Stimulated activated memory B cell treated with anti-CD40 and anti-IgM and Interleukin-4, amounts not matched to agents 10 μg/mL and 1 μg/mL and 100 μg/mL, for 72 hours (primary cell): Measurements from ENCODE around the gene NTNG1.

Experiments
- ATAC-seq: fragments of 150-1000 bp; cut with Tn5 transposase; 2 replicates; pipeline ENCODE4 v1.10.0; 2021
- H3K27ac Mint-ChIP-seq: one replicate; pipeline ENCODE4 v1.8.0; 2022; ENCODE audit warnings: mild to moderate bottlenecking, mixed read lengths
- H3K27me3 Mint-ChIP-seq: one replicate; pipeline ENCODE4 v1.8.0; 2022; ENCODE audit warnings: mixed read lengths
- H3K36me3 Mint-ChIP-seq: one replicate; pipeline ENCODE4 v1.8.0; 2022; ENCODE audit warnings: mixed read lengths
- H3K4me1 Mint-ChIP-seq: one replicate; pipeline ENCODE4 v1.8.0; 2022; ENCODE audit warnings: mixed read lengths
- H3K4me3 Mint-ChIP-seq: one replicate; pipeline ENCODE4 v1.8.0; 2022; ENCODE audit warnings: mild to moderate bottlenecking, moderate library complexity, mixed read lengths
- H3K9me3 Mint-ChIP-seq: one replicate; pipeline ENCODE4 v1.8.0; 2022; ENCODE audit warnings: mixed read lengths

NTNG1 gene

GRCh38 chr1:107138166-107138565 is 2.7 kb upstream of the NTNG1 start:
- ATAC-seq = no peak
- no peaks in the 10 kb centered on the region for H3K27me3 Mint-ChIP-seq
- H3K9me3 Mint-ChIP-seq = no peaks in the 10 kb centered on the region
- peaks cover 29% of the 10 kb centered on the region for H3K4me1 Mint-ChIP-seq
- H3K4me3 Mint-ChIP-seq = no peak overlapping the region
- no peaks in the 10 kb centered on the region for H3K36me3 Mint-ChIP-seq
- H3K27ac Mint-ChIP-seq = no peak overlapping the region

- Mint-ChIP-seq H3K27ac (no peak overlapping the region), H3K36me3 (no peaks in the 10 kb centered on the region), H3K27me3 (no peaks in the 10 kb centered on the region), H3K4me1 (peaks cover 29% of the 10 kb centered on the region), H3K9me3 (no peaks in the 10 kb centered on the region), H3K4me3 (no peak overlapping the region)
- no peak for ATAC-seq
Observed at GRCh38 chr1:107138767-107139445, 1.9 kb upstream of the NTNG1 start.

- ATAC-seq = peak; percentile 81
- Mint-ChIP-seq H3K27me3 (no peaks in the 10 kb centered on the region), H3K9me3 (no peaks in the 10 kb centered on the region), H3K4me1 (peaks cover 29% of the 10 kb centered on the region), H3K36me3 (no peaks in the 10 kb centered on the region), H3K27ac (peak overlapping the region; percentile 81), H3K4me3 (peak overlapping the region; percentile 90)
Observed at GRCh38 chr1:107139833-107140702, 771 bp upstream of the NTNG1 start.

- ATAC-seq = peak; percentile 76
- Mint-ChIP-seq H3K36me3 (no peaks in the 10 kb centered on the region), H3K9me3 (no peaks in the 10 kb centered on the region), H3K4me3 (peak overlapping the region; percentile 91), H3K27ac (peak overlapping the region; percentile 81), H3K27me3 (no peaks in the 10 kb centered on the region), H3K4me1 (peaks cover 29% of the 10 kb centered on the region)
Observed at GRCh38 chr1:107141491-107142126, 770 bp downstream of the NTNG1 start.

GRCh38 chr1:107142140-107142542 is 1.3 kb downstream of the NTNG1 start:
- peaks cover 29% of the 10 kb centered on the region for H3K4me1 Mint-ChIP-seq
- no peaks in the 10 kb centered on the region for H3K36me3 Mint-ChIP-seq
- no peaks in the 10 kb centered on the region for H3K9me3 Mint-ChIP-seq
- no peak for ATAC-seq
- H3K27me3 Mint-ChIP-seq = no peaks in the 10 kb centered on the region
- H3K27ac Mint-ChIP-seq = peak overlapping the region; percentile 81
- H3K4me3 Mint-ChIP-seq = peak overlapping the region; percentile 91

- H3K36me3 Mint-ChIP-seq = no peaks in the 10 kb centered on the region
- H3K9me3 Mint-ChIP-seq = no peaks in the 10 kb centered on the region
- peaks cover 29% of the 10 kb centered on the region for H3K4me1 Mint-ChIP-seq
- no peak for ATAC-seq
- H3K27me3 Mint-ChIP-seq = no peaks in the 10 kb centered on the region
- H3K27ac Mint-ChIP-seq = no peak overlapping the region
- H3K4me3 Mint-ChIP-seq = no peak overlapping the region
Observed at GRCh38 chr1:107142666-107143065, 1.8 kb downstream of the NTNG1 start.

GRCh38 chr1:107145637-107146036 is 4.8 kb downstream of the NTNG1 start:
- H3K36me3 Mint-ChIP-seq = peaks cover 15% of the 10 kb centered on the region
- no peak for ATAC-seq
- peaks cover 9% of the 10 kb centered on the region for H3K4me1 Mint-ChIP-seq
- no peaks in the 10 kb centered on the region for H3K27me3 Mint-ChIP-seq
- H3K27ac Mint-ChIP-seq = no peak overlapping the region
- H3K9me3 Mint-ChIP-seq = no peaks in the 10 kb centered on the region
- no peak overlapping the region for H3K4me3 Mint-ChIP-seq

GRCh38 chr1:107147843-107148242 is 7.0 kb downstream of the NTNG1 start:
- Mint-ChIP-seq H3K36me3 (peaks cover 15% of the 10 kb centered on the region), H3K9me3 (no peaks in the 10 kb centered on the region), H3K27ac (no peak overlapping the region), H3K27me3 (no peaks in the 10 kb centered on the region), H3K4me1 (no peaks in the 10 kb centered on the region), H3K4me3 (no peak overlapping the region)
- ATAC-seq = no peak

- H3K27ac Mint-ChIP-seq = no peak overlapping the region
- no peaks in the 10 kb centered on the region for H3K9me3 Mint-ChIP-seq
Observed at GRCh38 chr1:107149946-107150345, 9.1 kb downstream of the NTNG1 start.

GRCh38 chr1:107151295-107151694 is 10.5 kb downstream of the NTNG1 start:
- peaks cover 15% of the 10 kb centered on the region for H3K36me3 Mint-ChIP-seq
- ATAC-seq = no peak
- H3K9me3 Mint-ChIP-seq = no peaks in the 10 kb centered on the region
- peaks cover 8% of the 10 kb centered on the region for H3K4me1 Mint-ChIP-seq
- no peak overlapping the region for H3K4me3 Mint-ChIP-seq
- H3K27me3 Mint-ChIP-seq = no peaks in the 10 kb centered on the region
- no peak overlapping the region for H3K27ac Mint-ChIP-seq

More at GRCh38 chr1:107149946-107150345, 9.1 kb downstream of the NTNG1 start:
- no peak for ATAC-seq
- H3K27me3 Mint-ChIP-seq = no peaks in the 10 kb centered on the region
- H3K4me3 Mint-ChIP-seq = no peak overlapping the region
- peaks cover 15% of the 10 kb centered on the region for H3K36me3 Mint-ChIP-seq
- H3K4me1 Mint-ChIP-seq = peaks cover 2% of the 10 kb centered on the region

GRCh38 chr1:107152395-107152794 is 11.6 kb downstream of the NTNG1 start:
- H3K9me3 Mint-ChIP-seq = no peaks in the 10 kb centered on the region
- no peaks in the 10 kb centered on the region for H3K27me3 Mint-ChIP-seq
- no peak for ATAC-seq
- no peak overlapping the region for H3K4me3 Mint-ChIP-seq
- no peak overlapping the region for H3K27ac Mint-ChIP-seq
- peaks cover 15% of the 10 kb centered on the region for H3K36me3 Mint-ChIP-seq
- H3K4me1 Mint-ChIP-seq = peaks cover 8% of the 10 kb centered on the region

GRCh38 chr1:107153014-107153413 is 12.2 kb downstream of the NTNG1 start:
- Mint-ChIP-seq H3K4me1 (peaks cover 8% of the 10 kb centered on the region), H3K9me3 (no peaks in the 10 kb centered on the region), H3K4me3 (no peak overlapping the region), H3K36me3 (peaks cover 15% of the 10 kb centered on the region), H3K27me3 (no peaks in the 10 kb centered on the region), H3K27ac (no peak overlapping the region)
- ATAC-seq = no peak

- H3K36me3 Mint-ChIP-seq = no peaks in the 10 kb centered on the region
Observed at GRCh38 chr1:107158496-107158895, 17.7 kb downstream of the NTNG1 start.

GRCh38 chr1:107158991-107159390 is 18.2 kb downstream of the NTNG1 start:
- Mint-ChIP-seq H3K9me3 (peaks cover under 1% of the 10 kb centered on the region), H3K27me3 (no peaks in the 10 kb centered on the region)
- no peak for ATAC-seq

More at GRCh38 chr1:107158496-107158895, 17.7 kb downstream of the NTNG1 start:
- ATAC-seq = no peak
- Mint-ChIP-seq H3K27me3 (no peaks in the 10 kb centered on the region), H3K4me1 (peaks cover 16% of the 10 kb centered on the region), H3K9me3 (no peaks in the 10 kb centered on the region), H3K4me3 (no peak overlapping the region), H3K27ac (no peak overlapping the region)

GRCh38 chr1:107162745-107163144 is 21.9 kb downstream of the NTNG1 start:
- ATAC-seq = no peak
- no peaks in the 10 kb centered on the region for H3K27me3 Mint-ChIP-seq
- peaks cover 7% of the 10 kb centered on the region for H3K9me3 Mint-ChIP-seq
- H3K27ac Mint-ChIP-seq = no peak overlapping the region
- peaks cover 13% of the 10 kb centered on the region for H3K36me3 Mint-ChIP-seq
- peaks cover 8% of the 10 kb centered on the region for H3K4me1 Mint-ChIP-seq
- H3K4me3 Mint-ChIP-seq = no peak overlapping the region

More at GRCh38 chr1:107158991-107159390, 18.2 kb downstream of the NTNG1 start:
- Mint-ChIP-seq H3K36me3 (peaks cover 2% of the 10 kb centered on the region), H3K4me1 (peaks cover 16% of the 10 kb centered on the region), H3K4me3 (no peak overlapping the region), H3K27ac (no peak overlapping the region)
